ENCODE measurements around the gene PTPN14.

Gene PTPN14

DNA sequence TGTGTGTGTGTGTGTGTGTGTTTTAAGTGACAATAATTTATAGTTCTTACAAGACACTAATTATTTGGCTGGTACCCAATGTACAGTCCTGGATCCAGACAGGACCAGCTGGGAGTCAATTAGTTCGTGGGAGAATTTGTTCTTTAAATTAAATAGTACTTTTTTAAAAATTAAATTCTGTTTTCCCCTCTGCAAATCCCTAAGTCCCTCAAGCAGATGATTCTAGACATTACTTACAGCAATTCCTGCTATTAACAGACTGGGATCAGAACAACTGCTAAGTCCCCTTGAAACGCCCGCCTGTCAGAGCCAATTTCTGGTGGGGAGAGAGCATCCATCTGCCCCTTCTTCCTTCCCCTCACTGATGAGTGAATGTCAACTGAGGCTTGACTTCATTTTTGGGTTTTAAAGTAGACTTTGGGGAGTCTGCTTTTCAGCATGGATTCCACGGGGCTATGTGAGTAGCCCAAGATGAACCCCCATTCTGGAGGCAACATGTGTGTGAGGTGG lies 186.6 kb downstream of the PTPN14 start:
- DNase-seq (ENCODE audit: low read depth in 2 of 2): no peak

DNA sequence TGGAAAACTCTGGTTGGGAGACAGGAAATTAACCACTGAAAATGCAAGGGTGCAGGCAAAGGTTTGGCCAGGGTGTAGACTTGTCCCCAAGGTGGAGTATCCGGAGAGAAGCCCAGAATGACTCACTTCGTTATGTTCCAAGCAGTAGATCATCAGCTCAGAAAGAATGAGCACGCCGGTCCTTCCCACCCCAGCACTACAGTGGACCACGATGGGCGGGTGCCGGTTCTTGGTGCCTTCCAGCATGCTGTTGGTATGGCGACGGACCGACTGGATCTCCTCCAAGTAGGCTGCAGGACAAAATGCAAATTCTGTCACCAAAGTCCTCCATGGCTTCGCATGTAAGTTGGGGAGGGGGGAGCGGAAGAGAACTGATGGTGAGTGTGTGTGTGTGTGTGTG lies 187.0 kb downstream of the PTPN14 start:
- no peak for DNase-seq (ENCODE audit: low read depth in 2 of 2)

DNA sequence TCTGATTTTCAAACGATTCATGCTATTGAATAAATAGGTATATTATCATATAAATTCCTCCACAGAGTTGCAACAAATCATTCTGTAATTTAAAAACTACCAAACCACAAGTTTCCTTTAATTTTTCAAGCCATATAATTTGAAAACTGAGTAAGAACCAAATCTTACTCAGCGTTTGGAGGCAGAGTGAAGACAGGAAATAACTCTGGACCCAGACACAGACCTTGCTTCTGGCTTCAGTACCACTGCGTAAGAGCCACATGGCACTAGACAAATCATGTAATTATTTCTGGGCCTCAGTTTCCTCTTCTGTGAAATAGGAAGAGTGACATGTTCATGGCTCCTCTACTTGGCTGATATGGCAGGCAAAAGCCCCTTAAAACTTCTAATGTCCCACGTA lies 188.0 kb downstream of the PTPN14 start:
- DNase-seq (ENCODE audit: low read depth in 2 of 2): no peak

DNA sequence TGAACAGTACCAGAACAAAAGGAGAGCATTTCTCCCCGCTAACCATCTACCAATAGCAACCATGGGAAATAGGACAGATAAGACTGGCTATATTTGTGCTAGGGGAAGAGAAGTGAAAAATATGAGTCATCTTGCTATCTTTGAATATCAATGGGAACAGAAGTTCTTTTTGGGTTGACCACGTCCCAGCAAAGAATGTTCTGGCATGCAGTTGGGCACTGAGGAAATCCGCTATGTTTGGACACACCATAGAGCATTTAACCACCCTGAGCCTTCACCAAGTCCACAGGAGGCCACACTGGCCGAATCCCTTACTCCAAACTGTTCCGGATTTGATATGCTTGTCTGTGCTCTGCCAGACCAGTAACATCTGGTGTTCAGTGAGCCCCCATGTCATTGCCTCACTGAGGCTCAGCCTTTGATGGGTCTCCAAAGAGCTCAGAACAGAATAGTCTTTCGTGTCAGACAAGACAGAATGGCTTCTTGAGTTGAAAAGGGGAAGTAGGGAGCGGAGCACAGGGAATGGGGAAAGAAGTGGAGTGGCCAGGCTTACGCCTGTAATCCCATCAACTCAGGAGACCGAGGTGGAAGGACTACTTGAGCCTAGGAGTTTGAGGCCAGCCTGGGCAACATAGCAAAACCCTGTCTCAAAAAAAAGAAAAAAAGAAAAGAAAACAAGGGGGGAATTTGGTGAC lies 189.1 kb downstream of the PTPN14 start:
- no peak for DNase-seq (ENCODE audit: low read depth in 2 of 2)

DNA sequence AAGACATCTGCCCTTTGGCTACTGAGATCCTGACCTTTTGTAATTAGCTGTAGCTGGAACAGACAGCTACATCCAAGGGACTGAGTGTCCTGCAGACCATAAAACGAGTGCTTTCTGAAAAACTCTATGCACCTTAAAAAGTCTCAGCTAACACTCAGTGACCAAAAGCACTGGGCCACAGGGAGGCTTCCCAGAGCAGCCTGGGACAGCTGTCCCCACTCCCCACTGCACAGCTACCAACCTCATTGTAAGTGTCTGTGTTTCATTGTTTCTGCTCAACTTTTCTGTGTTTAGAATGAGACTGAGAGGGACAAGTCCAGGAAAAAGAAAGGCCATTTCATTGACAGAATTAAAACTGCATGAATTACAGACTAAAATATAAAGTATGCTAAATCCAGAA lies 189.8 kb downstream of the PTPN14 start:
- no peak for DNase-seq (ENCODE audit: low read depth in 2 of 2)

DNA sequence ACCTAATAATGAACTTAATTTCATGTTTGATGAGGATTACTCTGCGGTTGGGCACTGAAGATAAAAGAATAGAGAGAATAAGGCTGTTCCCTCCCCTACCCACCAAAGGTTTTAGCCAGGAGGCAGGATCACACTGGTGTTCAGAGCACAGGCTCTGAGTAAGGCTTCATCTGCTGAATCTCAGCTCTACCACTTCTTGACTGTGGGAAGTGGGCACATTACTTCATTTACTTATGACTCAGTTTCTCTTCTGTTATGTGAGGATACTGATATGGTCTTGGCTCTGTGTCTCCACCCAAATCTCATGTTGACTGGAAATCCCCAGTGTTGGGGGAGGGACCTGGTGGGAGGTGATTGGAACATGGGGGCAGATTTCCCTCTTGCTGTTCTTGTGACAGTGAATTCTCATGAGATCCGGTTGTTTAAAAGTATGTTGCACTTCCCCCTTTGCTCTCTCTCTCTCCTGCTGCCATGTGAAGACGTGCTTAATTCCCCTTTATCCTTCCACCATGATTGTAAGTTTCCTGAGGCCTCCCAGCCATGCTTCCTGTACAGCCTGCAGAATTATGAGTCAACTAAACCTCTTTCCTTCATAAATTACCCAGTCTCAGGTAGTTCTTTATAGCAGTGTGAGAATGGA lies 190.8 kb downstream of the PTPN14 start:
- DNase-seq (ENCODE audit: low read depth in 2 of 2): no peak

DNA sequence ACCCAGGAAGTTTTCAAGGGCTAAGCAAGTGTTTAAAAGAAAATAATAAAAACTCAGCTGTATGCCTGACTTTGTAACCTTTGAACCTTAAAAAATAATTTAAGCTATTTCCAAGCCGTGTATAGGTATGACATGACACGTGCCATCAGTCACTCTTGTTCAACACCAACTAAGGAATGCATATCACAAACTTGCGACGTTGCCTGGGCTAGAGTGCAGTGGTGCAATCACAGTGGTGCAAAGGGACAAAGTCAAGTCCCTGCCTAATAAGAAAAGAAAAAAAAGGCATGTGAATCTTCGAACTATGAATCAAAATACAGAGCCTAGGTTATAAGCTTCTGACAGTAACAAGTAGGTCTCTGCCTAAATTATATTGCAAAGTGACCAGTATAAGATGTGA lies 191.3 kb downstream of the PTPN14 start:
- DNase-seq (ENCODE audit: low read depth in 2 of 2): no peak

DNA sequence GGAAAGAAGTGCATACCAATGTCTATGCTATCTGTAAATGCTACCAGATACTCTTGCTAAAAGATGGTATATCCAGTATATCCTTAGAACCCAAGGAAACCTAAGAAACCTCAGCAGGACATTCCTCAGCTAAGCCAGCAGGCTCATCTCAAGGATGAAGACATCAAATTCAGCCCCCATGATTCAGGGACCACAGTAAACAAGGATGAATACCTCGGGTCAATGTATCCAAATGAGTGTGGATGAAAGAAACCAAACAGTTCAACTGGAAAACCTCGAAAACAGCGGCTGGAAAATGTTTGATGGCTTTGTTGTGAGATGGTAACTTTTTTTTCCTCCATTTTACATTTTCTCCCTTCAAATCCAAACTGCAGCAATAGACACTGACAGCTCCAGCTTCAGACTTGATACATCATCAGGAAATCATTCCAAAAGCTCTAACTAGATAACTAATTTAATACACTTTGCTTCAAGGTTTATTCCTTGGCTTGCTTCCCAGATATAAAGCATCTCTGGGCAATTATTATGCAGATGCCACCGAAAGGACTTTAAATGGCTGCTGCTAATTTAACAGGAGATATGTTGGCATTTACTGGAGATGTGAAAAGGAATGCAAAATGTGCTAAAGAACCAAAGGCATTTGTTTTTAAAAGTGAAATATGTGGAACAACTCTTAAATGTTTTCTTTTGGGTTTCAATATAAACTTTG lies 196.8 kb downstream of the PTPN14 start:
- no peak for DNase-seq (ENCODE audit: low read depth in 2 of 2)

DNA sequence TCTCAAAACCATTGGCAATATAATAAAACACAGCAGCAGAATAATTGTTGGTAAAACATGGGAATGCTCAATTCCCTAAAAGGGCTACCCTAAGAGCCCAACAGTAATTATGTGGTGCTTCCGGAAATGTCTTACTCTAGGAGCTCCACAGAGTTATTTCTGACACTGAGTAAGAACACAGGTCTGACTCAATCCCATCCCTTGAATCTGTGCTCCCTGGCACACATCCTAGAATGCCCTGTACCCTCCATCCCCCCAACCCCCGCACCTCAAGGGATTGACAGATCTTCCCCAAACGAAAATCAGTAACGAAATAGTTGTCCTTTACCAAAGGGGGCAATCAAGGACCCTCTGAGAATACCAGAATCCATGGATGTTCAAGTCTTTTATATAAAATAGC lies 198.6 kb downstream of the PTPN14 start:
- no peak for DNase-seq (ENCODE audit: low read depth in 2 of 2)

DNA sequence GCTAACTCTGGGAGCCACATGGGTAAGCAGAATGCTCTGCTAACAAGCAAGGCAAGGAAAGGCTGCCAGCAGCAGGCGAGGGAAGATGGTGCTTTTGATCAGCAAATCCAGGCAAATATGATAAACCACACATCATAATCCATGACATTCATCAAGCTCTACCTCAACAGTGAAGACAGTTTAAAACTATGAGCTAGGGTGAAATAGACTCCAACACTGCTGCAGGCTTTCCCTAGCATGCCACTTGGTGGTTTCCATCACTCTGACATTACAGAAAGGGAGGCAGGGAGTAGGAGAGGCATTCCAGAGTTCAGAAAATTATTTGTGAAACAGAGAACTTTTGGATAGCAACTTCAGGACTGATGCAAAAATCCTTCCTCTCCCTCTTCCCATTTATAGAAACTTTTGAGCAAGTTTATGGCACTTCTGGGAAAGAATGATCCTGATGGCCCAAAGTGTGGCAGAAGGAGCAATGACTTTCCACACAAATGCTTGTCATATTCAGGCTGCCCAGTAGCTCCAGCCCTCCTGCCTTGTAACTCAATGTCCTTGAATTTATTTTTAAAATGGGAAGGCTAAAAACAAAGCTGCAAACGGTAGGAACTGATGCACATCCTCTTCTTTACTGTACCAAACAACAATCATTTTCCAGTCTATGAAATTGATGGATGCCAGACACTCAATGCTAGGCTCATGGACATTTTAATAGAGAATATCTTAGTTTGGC lies 199.7 kb downstream of the PTPN14 start:
- DNase-seq (ENCODE audit: low read depth in 2 of 2): no peak

DNA sequence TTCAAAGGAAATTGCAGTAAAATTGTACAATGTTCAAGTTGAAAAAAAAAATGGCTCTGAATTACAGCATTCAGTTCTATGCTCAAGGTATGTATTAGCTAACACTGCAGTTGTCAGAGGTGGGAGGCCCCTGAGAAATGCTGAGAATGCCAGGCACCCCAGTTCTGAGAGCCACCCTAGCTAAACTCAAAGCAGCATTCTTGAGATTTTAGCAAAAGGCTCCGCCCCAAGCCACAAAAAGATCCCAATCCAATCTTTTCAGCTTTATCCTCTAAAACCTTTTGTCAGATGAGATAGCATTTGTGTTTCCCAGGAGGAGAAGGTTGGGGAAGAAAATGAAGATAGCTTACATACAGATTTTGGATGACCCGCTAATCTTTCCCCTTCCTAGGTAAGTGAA lies 201.6 kb downstream of the PTPN14 start:
- DNase-seq (ENCODE audit: low read depth in 2 of 2): no peak

DNA sequence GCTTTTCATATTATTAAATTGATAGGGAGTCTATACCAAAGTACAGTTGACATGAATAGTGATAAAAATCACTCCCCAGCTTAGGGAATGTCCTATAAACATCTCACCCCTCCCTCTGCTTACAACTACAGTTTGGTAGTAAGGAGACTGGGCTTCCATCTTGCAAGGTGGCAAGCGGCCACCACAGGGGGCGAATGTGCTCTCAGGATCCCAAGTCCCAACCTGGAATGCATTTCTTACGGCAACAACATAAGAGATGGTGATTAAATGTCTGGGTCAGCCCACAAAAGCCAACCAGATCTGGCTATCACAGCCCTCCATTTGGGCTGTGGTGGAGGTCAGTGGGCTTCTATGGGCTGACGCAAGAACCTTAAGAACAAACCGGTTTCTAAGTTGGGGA lies 202.4 kb downstream of the PTPN14 start:
- no peak for DNase-seq (ENCODE audit: low read depth in 2 of 2)

DNA sequence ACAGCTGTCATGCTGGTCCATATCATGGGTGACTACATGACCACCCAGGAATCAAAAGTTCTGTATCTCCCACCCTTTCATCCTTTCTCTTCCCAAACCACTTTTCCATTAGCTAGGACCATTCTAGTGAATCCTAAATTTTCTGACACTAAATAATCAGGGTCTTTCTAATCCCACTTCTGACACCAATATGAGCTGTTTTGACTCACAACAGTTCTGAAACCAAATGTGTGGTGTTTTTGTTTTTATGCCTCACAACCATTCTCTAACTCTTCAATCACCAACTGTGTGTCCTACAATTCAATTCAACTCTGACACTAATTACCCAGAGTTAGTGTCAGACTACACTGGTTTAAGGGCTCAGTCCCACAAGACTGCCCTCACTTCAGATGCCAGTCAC lies 206.5 kb downstream of the PTPN14 start:
- no peak for DNase-seq (ENCODE audit: low read depth in 2 of 2)

DNA sequence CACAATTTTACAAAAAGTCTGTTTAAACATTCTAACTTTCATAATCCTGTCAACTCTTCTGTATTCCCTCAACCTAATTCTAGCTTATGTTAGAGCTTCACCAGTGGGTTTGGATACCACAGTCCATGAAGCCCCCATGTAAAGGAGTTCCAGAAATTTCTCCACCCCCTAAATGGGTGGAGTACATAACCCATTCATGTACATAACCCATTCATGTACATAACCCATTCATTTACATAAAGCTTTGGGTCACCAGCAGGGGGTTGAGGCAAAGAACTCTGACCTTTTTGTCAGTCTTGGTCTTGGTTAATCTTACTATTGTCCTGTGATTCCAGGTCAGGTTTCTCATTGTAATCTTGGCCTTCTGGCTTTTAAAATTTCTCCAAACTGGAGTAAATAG lies 208.9 kb downstream of the PTPN14 start:
- DNase-seq (ENCODE audit: low read depth in 2 of 2): no peak

DNA sequence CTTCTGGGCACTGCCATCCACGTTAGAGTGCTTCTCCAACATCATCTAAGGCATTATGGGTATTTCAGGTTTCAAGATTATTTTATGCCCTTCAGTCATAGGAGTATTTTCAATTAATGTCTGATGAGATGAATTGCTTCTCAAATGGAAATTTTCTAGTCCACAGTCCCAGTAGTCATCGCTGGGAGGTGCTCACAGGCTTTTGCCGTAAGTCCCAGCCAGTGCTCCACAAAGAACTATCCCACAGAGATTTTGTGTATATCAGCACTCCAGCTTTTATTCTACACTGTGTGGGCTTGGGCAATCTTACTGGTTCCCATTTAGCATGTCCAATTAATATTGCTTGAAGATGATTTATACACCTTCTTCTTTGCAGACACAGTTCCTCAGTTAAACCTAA lies 209.5 kb downstream of the PTPN14 start:
- DNase-seq (ENCODE audit: low read depth in 2 of 2): no peak

DNA sequence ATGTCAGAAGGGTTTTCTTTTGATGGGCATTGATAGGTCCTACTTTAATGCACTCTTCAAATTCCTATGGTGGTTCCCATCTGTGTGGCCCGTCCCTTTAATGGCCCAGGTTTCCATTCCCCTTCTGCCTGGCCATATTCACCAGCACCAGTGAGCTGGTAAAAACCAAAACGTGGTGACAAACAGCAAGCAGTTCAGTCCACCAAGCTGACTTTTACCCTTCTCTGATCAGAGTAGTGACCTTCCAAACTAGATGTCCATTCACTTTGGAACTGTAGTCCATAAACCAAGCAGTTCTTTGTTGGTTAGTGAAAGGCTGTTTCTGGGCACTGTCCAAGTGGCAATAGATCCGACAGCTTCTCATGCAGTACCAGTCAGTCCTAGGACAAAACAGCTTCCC lies 209.9 kb downstream of the PTPN14 start:
- DNase-seq (ENCODE audit: low read depth in 2 of 2): no peak

DNA sequence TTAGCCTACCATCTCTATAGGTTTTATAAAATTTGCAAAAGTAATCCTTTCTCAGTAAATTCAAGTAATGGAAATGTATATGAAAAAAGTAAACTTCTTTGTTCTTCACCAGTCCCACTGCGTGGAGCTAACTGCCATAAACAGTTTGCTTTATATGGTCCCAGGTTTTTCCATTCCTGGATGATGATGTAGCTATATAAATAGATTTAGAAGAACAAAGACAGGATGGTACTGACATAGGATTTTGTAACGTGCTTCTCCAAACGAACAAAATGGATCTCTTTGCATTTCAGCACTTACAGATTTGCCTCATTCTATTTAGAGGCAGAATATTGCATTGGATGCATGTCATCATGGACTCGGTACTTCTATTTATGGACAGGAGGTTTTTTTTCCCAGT lies 213.2 kb downstream of the PTPN14 start:
- no peak for DNase-seq (ENCODE audit: low read depth in 2 of 2)

DNA sequence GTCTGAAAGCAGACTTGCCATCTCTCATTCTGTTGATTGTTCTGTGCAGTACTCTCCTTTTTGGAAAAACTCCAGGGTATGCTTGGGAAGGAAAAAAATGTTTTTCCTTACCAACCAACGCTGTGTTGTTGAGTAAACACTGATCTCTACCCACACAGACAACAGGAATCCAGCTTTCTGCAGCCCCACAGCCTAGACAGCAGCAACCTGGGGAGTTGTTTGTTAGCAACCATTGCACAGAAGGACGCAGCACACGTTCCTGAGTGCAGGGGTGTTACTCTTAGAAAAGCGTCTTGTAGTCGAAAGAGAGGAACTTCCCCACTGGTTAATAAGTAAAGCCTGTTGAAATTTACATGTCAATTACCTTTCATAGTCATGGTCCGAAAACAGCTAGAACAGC lies 213.9 kb downstream of the PTPN14 start:
- no peak for DNase-seq (ENCODE audit: low read depth in 2 of 2)

DNA sequence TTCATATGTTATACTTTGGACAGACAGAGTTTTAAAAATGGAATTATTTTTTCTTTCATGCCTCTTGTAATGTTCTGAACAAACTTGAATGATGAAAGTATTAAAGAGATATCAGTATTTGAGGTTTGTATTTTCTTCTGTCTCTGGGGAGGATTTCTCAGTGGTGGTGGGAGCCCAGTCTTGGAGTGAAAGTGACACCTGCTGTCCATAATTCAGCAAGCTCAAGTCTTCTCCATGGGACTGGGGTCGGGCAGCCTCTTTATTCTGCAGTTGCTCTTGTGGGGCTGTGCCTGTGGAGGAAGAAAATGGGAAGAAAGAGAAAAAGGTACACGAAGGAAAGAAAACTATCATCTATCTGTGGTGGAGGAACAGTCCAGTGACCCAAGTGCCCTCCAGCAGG lies 214.4 kb downstream of the PTPN14 start:
- no peak for DNase-seq (ENCODE audit: low read depth in 2 of 2)

DNA sequence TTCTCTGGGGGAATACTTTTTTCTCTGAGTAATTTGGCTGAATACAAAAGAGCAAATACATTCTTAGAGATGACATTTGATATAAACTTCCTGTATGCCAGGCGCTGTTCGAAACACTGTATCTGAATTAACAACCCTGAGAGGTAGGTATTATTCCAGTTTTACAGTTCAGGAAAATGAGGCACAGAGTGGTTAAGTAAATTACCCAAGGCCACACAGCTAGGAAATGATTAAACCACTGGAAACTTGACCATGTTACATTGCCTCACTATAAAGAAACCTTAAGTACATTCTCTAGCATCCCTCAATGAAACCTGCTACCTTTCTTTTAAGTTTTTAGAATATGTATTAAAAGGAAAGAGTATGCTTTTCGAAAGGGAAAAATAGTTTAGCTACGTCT lies 215.8 kb downstream of the PTPN14 start:
- no peak for DNase-seq (ENCODE audit: low read depth in 2 of 2)

DNA sequence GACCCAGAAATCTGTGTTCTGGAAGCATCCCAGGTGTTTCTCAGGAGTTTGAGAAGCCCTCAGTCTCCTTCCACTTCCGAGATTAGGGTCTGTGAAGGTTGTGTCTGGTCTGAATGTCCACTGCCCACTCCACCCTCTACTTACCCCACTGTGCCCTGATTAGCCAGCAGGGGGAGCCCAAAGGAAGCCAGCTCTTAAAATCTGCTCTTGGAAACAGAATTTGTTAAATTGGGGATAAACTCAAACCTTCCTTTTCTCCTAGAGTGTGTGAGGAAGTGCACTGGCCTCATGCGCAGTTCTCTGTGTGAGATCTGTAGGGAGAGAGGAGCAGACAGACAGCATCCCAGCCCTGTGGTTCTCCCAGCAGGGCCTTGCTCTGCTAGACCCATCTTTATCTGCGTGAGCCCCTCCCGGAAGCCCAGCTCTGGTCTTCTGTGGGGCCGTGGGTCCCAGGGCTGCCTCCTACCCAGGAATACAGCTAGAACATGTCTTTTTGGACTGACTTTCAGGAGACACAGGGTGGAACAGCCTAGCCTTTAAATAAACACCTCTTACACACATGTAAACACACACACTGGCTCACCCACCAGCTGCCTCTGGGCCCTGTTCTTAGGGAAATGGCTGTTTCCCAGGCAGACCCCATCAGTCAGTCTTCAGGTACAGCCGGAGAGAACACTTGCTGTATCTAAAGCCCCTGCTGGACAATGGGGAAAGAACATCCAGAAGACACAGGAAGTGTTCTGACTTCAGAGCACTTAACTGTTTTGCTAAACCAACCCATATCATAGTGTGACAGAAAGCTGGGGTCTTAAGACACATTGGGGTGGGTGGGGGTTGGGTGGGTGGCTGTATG lies 218.2 kb downstream of the PTPN14 start:
- no peak for DNase-seq (ENCODE audit: low read depth in 2 of 2)

All from stimulated activated CD8-positive, alpha-beta memory T cell treated with anti-CD3 and anti-CD28 coated beads, Interleukin-2, amount 100 ng/mL, for 1 hour (primary cell).